ENCODE results near the gene CHST12.

GRCh38 chr7:2354186-2354938, 49.0 kb upstream of the CHST12 start, which contains the start of gene EIF3B:
- no peak for TF ChIP-seq CTCF (IDR thresholded peaks at IDR 0.05)
- TF ChIP-seq POLR2A (IDR thresholded peaks at IDR 0.05): peak; percentile 69

All from right lobe of liver (tissue), 4 donors.